NCI-H2196 (cell line): ENCODE results near the gene GUCY1B1.

Experiments
- DNase-seq: peaks from one replicate; lab custom pipeline; 2025; ENCODE audit not compliant: unreplicated experiment; lab: John Stamatoyannopoulos, UW

Gene GUCY1B1

DNA sequence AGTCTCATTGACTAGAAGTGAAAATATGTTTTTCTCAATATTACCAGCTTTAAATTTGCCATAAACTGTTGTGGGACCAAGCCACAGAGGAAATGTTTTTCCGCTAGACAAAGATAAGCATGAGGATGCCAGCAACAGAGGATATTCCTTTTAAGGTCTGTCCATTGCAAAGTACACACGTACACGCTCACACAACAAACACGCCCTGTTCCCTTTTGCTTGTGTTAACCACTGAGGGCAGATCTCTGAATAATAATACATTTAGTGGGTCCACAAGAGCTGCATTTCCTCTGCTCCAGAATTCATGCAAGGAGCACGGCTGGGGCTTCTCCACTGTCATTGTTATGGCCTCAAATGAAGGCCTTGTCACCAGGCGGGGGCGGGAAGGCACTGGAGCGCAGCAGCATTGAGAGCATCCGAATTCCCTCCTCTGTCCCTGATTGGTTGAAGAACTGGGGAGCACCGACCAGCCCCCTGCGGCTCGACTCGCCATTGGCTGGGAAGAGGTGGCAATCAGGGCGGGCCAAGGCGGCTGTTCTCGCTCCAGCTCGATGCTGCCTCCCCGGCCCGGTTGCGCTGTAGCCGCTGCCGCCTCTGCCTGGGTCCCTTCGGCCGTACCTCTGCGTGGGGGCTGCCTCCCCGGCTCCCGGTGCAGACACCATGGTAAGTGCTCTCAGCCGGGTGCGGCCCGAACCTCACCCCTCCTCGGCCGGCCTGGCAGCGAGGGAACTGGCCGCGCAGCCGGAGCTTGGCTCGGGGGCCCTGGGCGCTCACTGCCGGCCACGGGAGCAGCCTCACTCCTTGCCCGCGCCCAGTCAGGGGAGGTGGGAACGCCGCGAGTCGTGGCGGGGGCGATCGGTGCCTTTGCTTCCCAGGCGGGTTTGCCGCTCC lies at the start of gene GUCY1B1:
TSS of gene GUCY1B1 (plus strand) at position 541 of the 891 bp plus-strand sequence. CDS start at position 661, 120 bp downstream.
- peak; percentile 80 for DNase-seq

DNA sequence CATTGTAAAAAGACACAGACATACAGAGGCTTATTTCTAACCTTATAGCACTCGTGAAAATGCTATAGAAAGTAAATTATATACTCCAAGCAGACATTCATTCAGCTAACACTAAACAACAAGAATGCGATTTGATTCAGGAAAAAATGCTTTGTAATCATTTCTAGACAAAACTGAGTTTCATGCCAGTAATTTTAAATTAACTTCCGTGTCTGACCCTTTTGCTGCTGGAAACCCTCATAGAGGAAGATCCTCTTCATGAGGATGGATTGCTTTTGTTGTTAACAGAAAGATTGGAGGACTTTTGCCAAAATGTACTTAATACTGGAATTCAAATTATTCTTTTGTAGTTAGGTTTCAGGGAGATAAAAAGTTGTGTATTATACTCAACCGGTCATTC lies 48.9 kb upstream of the GUCY1B1 start:
- no peak for DNase-seq

DNA sequence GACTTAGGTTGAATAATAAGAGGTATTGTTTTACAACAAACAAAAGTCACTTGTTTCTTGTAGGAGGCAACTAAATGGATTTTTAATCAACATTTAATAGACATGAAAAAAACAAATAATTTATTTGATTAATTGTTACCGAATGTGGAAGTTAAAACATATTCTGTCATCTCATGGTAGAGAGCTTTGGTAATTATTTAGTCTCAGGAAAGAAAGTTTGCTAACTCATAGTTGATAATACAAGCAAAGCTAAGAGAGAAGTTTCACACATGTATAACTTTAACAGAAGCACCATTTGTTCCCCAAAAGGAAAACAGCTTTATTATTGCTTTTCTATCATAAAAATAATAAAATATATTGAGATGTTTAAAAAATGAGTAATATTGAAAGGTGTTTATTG lies 47.3 kb upstream of the GUCY1B1 start:
- no peak for DNase-seq

- no peak for DNase-seq
Observed at GRCh38 chr4:155712846-155713245, 46.0 kb upstream of the GUCY1B1 start.

GRCh38 chr4:155713911-155714310 lies 44.9 kb upstream of the GUCY1B1 start:
- DNase-seq: no peak

DNA sequence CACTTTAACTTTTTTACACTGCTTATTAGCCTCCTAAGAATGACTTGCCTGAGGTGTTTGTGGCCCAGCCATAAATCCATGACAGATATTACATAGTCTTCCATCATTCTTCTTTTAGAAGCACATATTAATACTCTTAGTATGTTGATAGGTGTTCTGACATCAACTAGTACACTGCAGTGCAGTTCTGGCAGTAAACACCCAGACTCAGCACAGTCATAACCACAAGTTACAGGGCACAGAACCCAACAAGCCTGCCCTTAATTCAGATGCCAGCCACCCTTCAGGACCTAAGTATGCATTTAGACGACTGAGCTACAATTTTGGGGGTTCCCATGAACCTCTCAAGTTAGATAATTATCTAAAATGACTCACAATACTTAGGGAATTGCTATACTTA lies 36.5 kb upstream of the GUCY1B1 start:
- DNase-seq: no peak

DNA sequence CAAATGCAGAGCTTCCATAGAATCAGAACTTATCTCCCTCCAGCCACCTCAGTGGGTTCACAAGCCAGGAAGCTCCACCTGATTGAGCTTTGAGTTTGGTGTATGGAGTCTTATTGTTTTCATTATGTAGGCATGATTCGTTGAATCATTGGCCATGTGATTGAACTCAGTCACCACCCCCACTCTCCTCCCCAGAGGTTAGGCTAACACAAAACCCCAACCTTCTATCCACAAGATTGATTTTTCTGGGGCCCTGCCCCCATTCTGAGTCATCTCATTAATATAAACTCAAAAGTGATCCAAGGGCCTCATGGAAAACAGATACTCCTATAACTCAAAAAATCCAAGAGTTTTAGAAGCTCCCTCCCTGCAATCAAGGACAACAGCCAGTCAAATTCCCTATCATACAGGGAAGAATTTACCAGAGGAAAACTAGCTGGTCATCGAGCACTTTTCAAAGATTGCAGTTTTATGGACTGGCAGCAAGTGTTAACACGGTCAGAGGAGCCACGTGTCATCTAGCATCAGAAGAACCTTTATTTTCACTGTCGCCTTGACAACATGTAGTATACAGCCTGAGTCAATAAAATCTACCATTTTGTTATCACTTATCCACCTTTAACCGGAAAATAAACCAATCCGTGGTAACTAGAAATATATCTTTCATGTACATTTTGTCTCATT lies 35.9 kb upstream of the GUCY1B1 start:
- no peak for DNase-seq

- DNase-seq: no peak
Observed at GRCh38 chr4:155724731-155725130, 34.1 kb upstream of the GUCY1B1 start.

DNA sequence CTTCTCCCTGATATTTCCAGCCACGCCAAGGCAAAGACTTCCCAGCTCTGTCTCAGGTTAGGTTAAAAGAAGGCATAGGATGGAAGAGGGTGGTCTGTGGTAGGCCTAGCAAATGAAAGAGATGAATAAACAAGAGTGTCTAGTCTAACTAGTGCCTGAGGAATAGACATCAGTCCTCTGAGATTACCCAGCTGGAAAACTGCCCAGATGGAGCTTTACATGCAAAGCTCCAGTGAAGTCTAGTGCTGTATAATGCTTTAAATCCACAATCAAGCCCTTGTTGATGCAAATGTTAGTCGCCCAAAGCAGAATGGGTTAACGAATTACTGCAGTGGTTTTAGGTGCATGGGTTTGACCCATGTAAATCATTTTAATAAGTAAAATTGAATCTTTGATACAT lies 24.8 kb upstream of the GUCY1B1 start:
- DNase-seq: peak; percentile 4

DNA sequence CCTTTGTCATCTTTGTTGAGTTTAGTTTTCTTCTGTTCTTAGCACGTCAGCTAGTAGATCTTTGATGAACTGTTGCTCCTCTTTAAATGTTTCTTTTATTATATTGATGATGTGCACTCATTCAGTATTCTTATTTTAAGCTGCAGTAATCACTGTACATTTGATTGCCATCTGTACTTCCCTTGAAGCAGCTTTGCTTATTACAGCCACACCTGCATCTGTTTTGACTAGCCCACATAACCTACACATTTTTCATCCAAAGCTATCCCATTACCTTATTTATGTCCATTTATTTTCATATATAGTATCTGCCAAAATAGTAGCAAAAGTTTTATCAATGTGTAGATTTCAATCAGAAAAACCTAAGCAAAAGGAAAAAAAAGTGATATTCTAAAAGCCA lies 23.9 kb upstream of the GUCY1B1 start:
- DNase-seq: no peak

DNA sequence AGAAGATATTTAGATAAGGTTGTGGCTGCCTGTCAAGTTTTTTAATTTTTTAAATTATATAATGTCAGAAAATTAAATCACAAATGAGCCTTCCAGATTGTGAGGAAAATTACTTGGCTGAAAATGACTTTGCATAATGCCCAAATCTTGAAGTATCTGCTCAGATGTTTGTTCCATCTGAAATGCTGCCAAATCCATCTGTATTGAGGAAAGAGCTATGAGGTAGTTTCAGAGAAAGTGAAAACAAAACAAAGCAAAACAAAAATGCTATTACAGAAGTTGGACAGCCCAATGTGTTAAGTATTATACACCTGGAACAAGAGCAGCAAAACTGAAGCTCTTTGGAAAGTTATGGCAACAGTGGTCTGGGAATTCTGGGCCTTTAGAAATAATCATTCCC lies 23.3 kb upstream of the GUCY1B1 start:
- DNase-seq: no peak

DNA sequence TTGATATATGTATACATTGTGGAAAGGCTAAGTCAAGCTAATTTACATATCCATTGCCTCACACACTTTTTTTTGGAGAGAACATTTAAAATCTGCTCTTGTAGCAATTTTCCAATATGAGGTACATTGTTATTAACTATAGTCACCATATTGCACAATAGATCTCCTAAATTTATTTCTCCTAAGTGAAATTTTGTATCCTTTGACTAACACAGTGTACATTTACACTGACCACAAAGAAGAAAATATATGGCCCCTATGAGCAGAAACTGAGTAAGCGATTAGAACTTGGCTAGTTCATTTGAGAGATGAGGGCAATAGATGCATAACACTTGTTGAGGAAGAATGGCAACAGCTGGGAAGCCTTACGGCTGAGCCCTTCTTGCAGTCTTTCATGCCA lies 20.3 kb upstream of the GUCY1B1 start:
- no peak for DNase-seq

DNA sequence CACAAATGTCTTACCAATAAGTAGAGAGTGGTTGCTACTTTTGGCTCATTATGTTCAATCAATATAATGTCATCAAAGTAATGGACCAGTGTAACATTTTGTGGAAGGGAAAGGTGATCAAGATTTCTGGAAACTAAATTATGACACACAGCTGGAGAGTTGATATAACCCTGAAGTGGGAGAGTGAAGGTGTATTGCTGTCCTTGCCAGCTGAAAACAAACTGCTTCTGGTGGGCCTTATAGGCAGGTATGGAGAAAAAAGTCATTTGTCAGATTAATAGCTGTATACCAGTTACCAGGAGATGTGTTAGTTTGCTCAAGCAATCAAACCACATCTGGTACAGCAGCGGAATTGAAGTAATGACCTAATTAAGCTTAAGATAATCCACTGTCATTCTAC lies 17.3 kb upstream of the GUCY1B1 start:
- DNase-seq: no peak

DNA sequence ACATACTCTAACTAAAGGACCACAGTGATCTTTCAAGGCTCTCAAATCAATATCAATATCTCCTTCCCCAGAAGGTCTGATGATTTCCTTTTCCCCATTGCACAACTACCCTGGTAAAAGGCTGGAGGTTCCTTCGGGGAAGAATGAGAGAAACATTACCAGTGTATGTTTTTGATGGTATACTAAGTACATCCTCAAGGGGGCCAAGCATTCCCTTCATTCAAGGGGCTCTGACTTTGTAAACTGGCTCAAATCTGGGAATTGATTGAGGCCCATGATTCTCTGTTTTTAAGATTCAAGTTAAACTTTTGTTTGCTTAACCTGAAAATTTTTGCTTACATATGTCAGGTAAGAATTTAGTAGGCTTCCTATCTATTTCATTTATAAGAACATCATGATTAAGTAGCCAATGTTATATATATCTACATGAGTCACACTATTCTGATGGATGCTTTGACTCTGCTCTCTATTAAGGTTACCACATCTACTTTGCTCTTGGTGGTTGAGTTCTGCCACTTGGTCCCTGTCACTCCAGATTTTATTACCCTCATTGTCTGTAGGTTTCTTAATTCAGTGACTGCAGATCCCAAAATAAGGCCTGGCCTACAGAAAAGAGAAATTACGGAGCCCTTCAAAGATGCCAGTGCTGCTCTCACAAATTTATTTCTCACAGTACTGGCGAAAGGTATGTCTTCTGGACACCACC lies 16.4 kb upstream of the GUCY1B1 start:
- DNase-seq: no peak

- DNase-seq: no peak
Observed at GRCh38 chr4:155745984-155746383, 12.8 kb upstream of the GUCY1B1 start.

- DNase-seq: no peak
Observed at GRCh38 chr4:155748039-155748438, 10.8 kb upstream of the GUCY1B1 start.

DNA sequence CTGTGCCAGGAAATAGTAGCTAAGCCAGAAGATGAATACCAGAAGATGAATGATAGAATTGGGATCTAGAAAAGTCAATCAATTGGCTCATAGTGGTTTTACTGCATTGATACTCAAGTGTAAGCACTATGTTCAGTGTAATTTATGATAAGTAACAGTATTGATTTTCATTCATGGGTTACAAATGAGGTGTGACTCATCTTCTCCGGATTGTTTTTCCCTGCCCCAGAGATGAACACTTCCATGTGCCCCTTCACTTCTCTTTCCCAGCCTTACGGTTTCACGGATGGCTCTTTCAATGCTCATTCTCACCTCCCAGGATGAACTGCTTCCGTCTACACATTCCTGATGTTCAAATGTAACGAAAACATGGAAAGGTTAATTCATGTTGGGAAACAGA lies 9.8 kb upstream of the GUCY1B1 start:
- no peak for DNase-seq

DNA sequence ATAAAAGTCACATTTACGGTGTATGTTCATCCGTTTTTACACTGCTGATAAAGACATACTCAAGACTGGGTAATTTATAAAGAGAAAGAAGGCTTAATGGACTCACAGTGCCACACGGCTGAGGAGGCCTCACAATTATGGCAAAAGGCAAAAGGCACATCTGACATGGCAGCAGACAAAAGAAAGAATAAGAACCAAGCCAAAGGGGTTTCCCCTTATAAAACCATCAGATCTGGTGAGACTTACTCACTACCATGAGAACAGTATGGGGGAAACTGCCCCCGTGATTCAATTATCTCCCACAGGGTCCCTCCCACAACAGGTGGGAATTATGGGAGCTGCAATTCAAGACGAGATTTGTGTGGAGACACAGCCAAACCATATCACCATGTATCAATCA lies 7.3 kb upstream of the GUCY1B1 start:
- no peak for DNase-seq

- no peak for DNase-seq
Observed at GRCh38 chr4:155757745-155758265, 1.0 kb upstream of the GUCY1B1 start.

DNA sequence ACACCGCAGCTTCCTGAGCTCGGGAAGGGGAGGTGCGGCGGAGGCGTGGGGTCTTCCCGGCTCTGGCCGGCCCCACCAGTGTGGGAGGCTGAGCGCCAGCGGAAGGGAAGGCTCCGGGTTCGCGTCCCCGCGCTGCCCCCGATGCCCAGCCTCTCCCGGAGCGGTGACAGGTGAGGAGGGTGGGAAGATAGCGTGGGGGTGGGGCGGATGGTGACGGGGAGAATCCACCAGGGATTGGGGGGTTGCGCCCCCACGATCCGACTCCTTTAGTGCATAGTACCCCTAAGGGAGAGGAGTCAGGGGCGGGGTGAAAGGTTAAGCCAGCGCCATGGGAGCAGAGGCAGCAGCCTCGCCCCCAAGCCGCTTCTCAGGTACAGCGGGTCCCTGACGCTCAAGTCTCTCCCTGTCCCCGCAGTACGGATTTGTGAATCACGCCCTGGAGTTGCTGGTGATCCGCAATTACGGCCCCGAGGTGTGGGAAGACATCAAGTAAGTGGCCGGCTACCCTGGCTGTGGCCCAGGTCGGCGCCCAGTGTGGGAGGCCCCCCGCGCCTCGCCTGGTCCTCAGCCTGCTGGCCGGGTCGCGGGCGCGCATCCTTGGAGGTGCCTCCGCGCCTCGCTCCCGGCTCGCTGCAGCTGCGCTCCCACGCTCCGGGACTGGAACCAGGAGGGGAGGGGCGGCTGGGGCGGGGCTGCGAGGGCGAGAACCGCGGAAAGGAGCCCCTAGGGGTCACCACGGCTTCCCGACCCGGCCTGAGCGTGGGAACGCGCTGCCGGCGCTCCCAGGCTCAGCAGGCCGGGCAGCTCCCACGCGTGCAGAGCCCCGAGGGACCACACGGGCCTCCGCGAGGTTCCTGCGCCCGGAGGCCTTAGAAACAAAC lies 791 bp downstream of the GUCY1B1 start:
- peak; percentile 4 for DNase-seq

DNA sequence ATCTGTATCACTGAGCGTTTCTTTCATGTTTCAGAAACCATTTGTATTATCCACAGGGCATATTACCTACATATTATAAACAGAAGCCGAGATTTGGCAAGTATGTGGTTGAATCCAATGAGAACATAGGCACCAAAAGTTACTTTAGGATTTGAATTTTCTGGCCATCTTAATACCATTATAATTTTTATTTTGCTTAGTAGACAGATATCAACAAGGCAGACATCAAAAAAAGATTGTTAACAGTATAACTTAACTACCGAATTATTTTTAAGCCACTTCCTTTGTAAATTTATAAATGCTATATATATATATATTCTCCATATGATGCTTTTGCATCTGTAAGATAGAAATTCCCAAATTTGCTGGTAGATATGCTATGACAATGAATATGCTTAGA lies 2.2 kb downstream of the GUCY1B1 start:
- no peak for DNase-seq
